Measurements from ENCODE around the gene MPG. TPM values are rescaled to one million over a fixed set of nuclear protein-coding genes. Genes with fewer than 3 reads are reported as not detected.
A peak's percentile ranks its signal among the peaks of the same experiment; 100 is the strongest.
"Not testable (repeated sequence)": the region's sequence is repeated elsewhere in the genome, so short reads cannot be mapped to it uniquely, and the experiment has no call there.

MPG gene
- total and polyA plus RNA-seq, 10 donors, result 34.8 to 122 (median 69.9) TPM

DNA sequence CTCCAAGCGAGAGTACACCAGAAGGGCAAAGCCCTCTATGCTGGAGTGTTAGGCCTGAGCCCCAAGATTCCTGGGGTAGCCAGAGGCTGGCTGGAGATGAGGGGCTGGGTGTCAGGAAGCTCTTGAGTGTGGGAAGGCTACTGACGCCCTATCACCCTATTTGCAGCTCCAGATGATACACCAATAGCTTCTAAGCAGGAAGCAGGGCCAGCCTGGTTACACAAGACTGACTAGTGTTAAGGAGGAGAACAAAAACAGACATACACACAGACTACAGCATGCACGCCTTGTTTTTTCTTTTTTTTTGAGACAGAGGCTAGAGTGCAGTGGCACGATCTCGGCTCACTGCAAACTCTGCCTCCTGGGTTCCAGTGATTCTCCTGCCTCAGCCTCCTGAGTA lies 40.5 kb upstream of the MPG start:
- peaks cover 11 to 82% (median 59%) of the 10 kb centered on the region in 6 donors for H3K4me1 ChIP-seq
- no peaks in the 10 kb centered on the region for H3K9me3 ChIP-seq
- no peaks in the 10 kb centered on the region for H3K27me3 ChIP-seq (replicated peaks in 1 of 7)
- H3K27ac ChIP-seq, result peak overlapping the region in 7 of 8 donors; percentile 55 to 90 (median 82)
- intact Hi-C loops (cut with DNase I; ENCODE audit: low total_unique reads), result no loop called here
- DNase-seq, result no peak
- TF ChIP-seq, protein P1, sequence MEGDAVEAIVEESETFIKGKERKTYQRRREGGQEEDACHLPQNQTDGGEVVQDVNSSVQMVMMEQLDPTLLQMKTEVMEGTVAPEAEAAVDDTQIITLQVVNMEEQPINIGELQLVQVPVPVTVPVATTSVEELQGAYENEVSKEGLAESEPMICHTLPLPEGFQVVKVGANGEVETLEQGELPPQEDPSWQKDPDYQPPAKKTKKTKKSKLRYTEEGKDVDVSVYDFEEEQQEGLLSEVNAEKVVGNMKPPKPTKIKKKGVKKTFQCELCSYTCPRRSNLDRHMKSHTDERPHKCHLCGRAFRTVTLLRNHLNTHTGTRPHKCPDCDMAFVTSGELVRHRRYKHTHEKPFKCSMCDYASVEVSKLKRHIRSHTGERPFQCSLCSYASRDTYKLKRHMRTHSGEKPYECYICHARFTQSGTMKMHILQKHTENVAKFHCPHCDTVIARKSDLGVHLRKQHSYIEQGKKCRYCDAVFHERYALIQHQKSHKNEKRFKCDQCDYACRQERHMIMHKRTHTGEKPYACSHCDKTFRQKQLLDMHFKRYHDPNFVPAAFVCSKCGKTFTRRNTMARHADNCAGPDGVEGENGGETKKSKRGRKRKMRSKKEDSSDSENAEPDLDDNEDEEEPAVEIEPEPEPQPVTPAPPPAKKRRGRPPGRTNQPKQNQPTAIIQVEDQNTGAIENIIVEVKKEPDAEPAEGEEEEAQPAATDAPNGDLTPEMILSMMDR (IDR thresholded peaks at IDR 0.05 in 8 of 11, conservative IDR thresholded peaks at IDR 0.05 in 3 of 11), result no peak
- TF ChIP-seq POLR2AphosphoS5 (IDR thresholded peaks at IDR 0.05), result peak in 1 of 3 donors; percentile 33
- WGBS, 5 donors, result 48 to 54% (median 53%) methylated on average over 5 of the region's 5 CpGs
- H3K36me3 ChIP-seq, result peaks cover 0 to 17% (median 2%) of the 10 kb centered on the region in 6 donors
- peak overlapping the region in 1 of 8 donors; percentile 25 for H3K4me3 ChIP-seq

DNA sequence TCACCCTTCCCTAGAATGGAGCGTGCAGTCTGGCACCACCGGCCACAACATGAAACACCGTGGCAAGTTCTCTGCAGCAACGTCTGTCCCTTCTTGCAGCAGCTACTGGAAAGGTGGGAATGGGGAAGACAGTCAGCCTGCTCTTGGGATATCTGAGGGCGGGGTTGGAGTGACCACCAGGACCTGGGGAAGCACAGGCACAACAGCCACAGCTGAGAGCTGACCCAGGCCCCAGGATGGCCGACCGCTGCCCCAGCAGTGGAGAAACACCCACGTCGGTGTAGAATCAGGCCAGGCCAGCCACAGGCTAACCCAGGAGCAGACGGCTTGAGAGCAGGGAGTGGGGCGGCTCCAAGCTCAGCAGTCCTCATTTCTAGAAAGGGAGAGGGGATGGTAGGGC lies 39.8 kb upstream of the MPG start:
- intact Hi-C loops (cut with DNase I; ENCODE audit: low total_unique reads); DNase-seq; H3K9me3 ChIP-seq; H3K27me3 ChIP-seq (replicated peaks in 1 of 7): not testable (repeated sequence)
- peaks cover 11 to 84% (median 59%) of the 10 kb centered on the region in 6 donors for H3K4me1 ChIP-seq
- 80 to 93% (median 90%) methylated on average over 10 to 11 of the region's 11 CpGs for WGBS, 5 donors
- peak overlapping the region in 7 of 8 donors; percentile 55 to 90 (median 82) for H3K27ac ChIP-seq
- H3K4me3 ChIP-seq, result peak overlapping the region in 1 of 8 donors; percentile 44
- peaks cover 0 to 24% (median 4%) of the 10 kb centered on the region in 6 donors for H3K36me3 ChIP-seq

DNA sequence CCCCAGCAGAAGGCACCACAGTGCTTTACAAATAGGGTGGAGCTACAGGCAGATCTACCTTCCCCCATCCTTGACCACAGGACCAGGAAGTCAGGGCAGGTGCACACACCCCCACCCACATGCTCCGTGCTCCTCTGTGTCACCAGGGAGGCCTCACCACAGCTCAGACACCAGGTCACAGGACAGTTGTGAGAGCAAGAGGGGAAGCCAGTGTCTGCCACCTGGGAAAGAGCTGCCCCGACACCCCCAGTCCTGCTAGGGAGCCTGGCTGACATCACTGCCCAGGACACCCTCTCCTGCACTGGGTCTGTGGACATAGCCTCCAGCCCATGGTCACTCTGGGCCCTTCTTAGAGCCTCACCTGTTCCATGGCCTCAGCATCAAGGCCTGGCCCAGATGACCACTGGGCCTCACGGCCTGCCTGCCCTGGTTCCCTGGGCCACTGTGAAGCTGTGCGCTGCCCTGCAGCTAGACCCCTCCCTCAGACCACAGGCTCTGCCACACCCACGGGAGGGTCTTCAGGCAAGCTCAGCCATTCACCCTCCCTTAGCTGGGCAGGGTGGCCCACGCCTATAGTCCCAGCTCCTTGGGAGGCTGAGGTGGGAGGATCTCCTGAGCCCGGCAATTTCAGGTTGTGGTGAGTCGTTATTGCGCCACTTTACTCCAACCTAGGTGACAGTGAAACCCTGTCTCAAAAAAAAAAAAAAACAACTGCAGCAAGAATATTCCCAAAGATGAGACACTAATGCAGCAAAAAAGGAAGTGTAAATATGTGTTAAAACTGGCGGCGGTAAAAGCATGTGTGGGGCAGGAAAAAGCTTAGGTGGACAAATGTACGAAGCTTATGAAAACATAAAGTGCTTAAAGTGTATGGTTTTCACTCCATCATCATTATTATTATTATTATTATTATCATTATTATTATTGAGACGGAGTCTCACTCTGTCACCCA lies 38.8 kb upstream of the MPG start:
- intact Hi-C loops (cut with DNase I; ENCODE audit: low total_unique reads), result no loop called here
- Histone ChIP-seq H3K27ac (peak overlapping the region in 7 of 8 donors; percentile 44 to 90 (median 82)), H3K36me3 (peaks cover 0 to 34% (median 10%) of the 10 kb centered on the region in 6 donors), H3K4me1 (peaks cover 11 to 74% (median 55%) of the 10 kb centered on the region in 6 donors), H3K27me3 (replicated peaks in 1 of 7) (no peaks in the 10 kb centered on the region), H3K9me3 (no peaks in the 10 kb centered on the region), H3K4me3 (peak overlapping the region in 1 of 8 donors; percentile 44)
- WGBS, 5 donors, result 59 to 68% (median 67%) methylated on average over 12 to 13 of the region's 13 CpGs
- TF ChIP-seq POLR2A (IDR thresholded peaks at IDR 0.05), result peak in 1 of 3 donors; percentile 42
- peak; percentile 64 to 86 (median 82) for TF ChIP-seq POLR2AphosphoS5 (IDR thresholded peaks at IDR 0.05)
- TF ChIP-seq, protein P1 (IDR thresholded peaks at IDR 0.05 in 8 of 11, conservative IDR thresholded peaks at IDR 0.05 in 3 of 11), result no peak
- DNase-seq, result peak; percentile 92

DNA sequence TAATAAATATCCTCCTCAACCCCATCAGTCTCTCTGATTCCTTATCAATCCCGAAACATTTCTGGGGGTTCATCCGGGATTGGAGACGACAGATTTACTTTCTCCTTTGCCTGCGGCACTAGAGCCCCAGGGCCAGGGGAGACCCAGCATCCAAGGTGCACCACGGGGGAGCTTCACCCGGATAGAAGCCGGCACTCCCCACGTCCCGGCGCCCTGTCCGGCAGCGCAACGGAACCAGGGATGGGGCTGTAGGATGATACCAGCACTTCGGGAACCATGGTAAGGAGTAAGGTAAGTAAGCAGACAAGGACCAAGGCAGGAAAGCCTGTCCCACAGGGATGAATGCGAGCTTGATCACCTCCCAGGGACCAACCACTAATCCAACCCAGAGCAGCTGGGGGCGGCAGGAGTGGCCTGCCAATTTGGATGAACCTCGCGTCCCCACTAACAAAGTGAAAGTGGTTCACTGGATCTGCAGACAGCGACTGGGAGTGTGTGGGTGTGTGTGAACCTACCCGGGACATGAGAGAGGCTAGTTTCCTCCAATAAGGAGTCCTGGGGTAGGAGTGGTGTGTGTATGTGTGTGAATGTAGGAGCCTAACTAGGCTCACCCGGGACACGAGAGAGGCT lies 36.5 kb upstream of the MPG start:
- intact Hi-C loops (cut with DNase I; ENCODE audit: low total_unique reads), result no loop called here
- WGBS, 5 donors, result 90 to 93% (median 92%) methylated on average over 22 of the region's 22 CpGs
- no peaks in the 10 kb centered on the region for H3K9me3 ChIP-seq
- H3K27me3 ChIP-seq (replicated peaks in 1 of 7), result no peaks in the 10 kb centered on the region
- peak in 1 of 3 donors; percentile 42 for TF ChIP-seq POLR2AphosphoS5 (IDR thresholded peaks at IDR 0.05)
- no peak for TF ChIP-seq POLR2A (IDR thresholded peaks at IDR 0.05)
- DNase-seq, result no peak
- H3K4me1 ChIP-seq, result peaks cover 11 to 51% (median 31%) of the 10 kb centered on the region in 6 donors
- H3K36me3 ChIP-seq, result peaks cover 0 to 58% (median 26%) of the 10 kb centered on the region in 6 donors
- peak overlapping the region in 1 of 8 donors; percentile 16 for H3K27ac ChIP-seq
- no peak overlapping the region for H3K4me3 ChIP-seq
